GM21529 (cell line): ENCODE data around the gene MYADML2.

Experiments used
- ATAC-seq: cut with Tn5 transposase; IDR thresholded peaks from one replicate; pipeline ENCODE4 v1.9.1; 2021; ENCODE audit not compliant: unreplicated experiment

Gene MYADML2

DNA sequence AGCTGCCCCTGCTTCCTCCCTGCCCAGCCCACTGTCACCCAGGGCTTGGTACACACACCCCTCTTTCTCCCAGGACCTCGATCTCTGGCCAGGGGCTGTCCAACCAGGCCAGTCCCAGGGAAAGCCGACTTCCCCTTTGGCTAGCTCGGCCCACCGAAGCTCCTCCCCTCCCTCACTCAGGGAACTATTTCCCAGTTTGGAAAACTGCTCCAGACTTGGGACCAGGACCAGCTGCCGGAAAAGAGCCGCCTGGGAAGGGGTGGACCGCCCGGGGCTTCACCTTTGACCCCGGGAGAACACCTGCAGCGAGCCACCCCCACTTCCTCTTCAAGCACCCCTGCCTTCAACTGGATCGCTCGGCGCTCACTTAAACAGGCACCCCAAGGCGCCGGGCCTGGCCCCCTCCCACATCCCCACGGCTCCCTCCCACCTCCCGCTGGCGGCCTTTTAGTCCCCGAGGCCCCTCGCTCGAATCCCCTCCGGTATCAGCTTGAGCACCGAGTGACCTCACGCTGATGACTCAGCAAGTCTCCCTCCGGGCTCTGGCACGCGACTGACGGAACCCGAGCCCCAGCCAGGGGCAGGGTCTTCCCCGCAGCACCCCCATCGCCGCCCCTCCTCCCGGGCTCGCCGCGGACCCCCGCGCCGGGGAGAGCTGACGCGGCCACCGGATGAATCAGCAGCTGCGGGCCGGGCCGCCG lies 20.4 kb downstream of the MYADML2 start:
- peak; percentile 20 for ATAC-seq

DNA sequence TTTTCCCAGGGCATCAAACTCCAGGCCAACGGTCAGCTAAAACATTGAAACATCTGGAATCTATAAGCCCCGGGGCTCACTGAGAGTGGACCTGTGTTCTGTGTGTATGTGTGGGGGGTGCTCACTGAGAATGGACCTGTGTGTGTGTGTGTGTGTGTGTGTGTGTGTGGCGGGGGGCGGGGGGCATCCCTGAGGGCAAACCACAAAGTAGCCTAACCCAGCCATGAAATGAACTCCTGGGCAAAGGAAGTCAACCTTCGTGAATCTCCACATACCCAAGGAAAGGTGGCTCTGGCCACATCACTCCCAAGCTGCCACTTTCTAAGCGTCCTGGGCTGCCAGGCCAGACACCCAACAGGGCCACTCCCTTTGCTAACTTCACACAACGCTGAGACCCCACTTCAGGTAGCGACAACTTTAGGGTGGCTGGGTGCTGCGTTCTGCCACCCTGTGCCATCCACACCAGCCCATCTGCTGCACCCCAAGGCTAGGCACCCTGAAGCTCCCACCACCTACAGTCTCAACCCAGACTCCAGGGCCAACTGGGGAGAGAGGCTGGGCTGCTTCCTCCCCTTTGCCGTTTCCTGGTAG lies 21.1 kb downstream of the MYADML2 start:
- no peak for ATAC-seq

DNA sequence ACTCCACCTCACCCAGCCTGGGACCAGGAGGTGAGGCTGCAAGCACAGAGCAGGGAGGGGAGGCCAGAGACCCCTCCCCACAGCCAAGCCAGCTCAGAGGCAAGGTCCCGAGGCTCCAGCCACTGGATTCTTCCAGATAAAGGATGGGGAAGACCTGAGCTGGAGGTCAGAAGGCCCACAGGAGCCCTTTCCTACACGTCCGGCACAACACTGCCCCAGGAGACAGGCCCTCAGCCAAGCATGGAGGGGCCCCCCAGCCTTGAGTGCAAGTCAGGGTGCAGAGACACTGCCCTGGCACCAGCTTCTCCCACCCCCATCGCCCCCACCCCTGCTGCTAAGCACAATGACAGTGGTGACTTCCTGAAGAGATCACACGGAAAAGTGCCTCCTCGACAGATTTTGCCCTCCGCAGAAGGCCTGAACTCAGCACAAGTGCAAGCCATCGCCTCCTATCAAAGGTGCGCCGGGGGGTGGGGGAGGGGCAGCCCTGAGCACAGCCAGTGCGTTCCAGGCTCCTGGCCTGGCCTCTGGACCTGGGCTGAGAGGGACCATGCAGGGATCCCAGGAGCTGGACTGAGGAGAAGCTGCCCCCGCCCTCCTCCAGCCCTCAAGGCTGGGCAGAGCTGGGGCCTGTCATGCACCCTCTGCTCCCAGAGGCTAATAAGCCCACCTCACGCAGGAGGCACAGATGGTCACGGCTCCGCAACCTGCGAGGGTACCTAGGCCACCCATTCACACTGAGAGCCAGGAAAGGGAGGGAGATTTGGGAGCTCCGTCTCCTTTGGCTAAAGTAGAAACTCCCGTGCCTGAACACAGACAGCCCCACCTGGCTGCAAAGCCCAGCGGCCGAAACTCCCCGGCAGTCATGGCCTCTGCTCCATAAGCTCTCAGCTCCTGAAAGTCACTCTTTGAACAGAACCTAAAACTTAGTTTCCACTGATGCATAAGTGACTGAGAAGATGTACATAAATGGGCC lies 22.2 kb downstream of the MYADML2 start:
- no peak for ATAC-seq

DNA sequence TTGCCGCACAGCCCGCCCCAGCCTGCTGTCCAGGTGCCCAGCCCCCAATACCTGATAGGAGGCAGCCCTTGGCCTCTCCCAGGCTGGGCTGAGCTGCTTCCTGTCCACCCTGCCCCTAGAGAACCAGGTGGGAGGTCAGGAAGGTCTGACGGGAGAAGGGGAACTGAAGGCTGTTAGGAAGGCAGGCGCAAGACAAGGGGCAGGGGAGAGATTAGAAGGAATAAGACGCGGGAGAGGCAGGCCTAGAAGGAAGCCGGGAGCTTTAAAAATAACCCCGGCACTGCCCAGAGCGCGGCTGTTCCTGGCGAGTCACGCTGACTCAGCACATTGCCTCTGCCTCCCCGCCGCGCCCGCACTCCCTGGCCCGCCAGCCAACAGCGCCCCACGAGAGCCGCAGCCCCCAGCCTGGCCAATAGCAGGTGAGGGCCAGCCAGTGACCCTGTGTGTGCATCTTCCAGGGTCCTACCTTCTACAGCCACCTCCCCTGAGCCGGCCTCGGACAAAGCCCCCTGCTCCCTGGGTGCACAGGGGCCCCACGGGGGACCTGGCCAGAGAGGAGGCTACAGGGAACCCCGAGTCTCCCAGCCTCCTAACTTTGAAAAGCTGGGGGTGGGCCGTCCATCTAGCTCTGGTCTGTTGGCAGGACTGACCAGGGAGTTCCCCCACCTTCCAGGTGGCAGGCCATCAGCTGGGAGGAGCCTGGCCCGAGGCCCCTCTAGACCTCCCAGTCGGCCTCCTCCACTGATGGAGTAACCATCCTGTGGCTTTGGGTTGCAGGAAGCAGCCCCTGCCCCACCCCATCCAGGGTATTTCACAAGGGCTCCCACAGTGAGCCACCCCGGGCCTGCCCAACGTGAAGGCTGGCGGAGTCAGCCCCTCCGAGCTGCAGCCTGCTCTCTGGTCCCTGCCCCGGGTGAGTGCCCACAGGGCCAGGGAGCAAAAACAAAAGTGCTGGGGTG lies 23.5 kb downstream of the MYADML2 start:
- ATAC-seq = no peak

DNA sequence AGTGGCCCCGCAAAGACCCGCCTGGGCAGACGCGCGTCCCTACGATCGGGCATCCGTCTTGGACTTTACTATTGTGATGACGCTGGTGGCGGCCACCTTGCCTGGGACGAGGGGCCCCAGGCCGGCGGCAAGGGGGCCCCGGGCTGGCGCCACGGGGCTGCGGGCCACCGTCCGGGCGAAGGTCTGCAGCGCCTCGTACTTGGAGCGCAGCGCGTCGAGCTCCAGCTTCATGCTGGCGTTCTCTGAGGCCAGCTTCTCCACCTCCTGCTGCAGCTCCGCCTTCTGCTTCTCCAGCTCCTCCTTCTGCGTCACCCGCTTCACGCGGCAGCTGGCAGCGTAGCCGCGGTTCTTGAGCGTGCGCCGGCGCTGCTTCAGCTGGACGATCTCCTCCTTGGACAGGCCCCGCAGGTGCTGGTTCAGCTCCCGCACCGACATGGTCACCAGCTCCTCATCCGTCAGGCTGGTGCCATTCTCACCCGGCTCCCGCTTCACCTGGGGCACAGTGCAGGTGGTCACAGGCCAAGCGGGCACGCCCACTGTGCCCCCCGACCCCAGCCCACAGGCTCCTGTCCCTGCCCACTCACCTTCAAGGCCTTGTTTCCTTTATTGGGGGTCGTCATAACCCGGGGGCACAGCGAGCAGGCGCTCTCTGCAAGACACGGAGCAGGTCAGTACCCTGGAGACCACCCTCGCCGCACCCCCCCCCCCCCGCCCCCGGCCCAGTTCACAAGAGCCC lies 24.3 kb downstream of the MYADML2 start:
- ATAC-seq = no peak

DNA sequence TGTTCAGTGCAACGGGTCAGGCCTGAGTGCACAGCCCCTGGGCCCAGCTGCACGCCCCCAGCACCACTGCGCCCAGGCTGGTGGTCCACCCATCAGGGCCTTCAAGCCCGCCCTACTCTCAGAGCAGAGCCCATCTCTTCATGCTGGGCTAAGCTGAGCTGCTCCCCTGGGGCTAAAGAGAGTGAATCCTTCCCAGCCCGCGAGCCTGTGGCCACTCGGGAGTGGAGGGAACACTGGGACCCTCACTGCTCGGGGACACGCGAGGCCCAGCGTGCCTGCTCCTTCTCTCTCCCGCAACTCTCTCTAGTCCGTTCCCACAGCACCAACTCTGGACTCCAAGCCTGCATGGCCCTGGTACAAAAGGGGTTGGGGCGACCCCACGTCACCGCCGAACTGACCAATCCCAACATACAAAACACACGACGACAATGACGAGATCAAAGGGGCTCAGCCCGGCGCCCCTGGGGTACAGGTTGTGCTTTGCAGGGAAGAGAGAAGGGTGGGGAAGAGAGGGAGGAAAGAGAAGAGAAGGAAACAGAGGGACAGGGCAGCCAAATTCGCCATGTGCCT lies 25.0 kb downstream of the MYADML2 start:
- no peak for ATAC-seq

DNA sequence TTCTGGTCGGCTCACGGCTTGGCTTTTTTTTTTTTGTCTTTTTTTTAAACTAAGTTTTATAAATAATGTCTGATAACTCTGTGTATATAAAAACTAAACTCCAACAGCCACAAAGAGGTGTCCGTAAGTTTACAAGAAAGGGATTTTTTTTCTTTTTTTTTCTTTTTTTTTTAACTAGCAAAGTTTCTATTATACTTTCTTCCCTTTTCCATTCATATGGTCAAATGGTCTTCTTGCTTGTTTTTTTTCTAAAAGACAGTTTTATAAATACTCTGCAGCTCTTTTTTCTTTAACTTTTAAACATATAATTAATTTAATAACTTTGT lies 25.5 kb downstream of the MYADML2 start:
- no peak for ATAC-seq

DNA sequence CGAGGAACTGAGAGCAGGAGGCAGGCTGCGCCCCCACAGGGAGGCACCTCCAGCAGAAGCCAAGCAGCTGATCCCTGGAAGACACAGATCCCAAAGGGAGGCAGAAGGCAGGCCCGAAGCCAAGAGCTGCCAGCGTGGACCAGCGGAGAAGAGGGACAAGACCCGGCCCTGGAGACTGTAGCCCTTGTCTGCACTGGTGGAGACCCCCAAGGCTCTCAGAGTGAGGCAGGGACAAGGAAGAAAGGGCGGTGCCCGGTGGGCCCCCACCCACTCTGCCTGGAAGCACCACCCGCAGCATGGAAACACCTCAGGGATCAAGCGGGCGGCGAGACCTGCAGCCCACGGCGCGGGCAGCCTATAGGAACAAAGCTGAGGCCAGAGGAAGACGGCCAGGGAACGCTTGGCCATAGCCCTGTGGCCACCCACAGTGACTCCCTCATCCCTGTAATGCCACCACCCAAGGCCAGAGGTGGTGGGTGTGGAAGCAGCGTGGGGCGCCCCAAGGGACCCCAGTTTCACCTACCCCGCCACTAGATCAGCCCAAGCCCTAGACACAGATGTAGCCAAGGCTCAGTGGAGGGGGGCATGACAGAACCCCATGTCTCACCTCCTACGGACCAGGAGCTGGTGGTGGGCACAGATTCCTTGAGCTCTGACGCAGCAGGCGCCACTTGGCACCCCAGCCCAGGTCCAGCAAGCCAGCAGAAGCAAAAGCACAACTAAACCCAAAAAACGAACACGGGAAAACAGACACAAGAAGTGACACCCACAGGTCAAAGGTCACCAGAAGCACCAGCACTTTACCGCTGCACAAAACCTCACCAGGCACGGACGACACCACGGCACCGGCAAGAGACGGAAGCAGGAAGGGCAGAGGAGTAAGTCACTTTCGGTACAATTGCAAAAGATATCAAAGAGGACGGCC lies 26.2 kb downstream of the MYADML2 start:
- no peak for ATAC-seq

DNA sequence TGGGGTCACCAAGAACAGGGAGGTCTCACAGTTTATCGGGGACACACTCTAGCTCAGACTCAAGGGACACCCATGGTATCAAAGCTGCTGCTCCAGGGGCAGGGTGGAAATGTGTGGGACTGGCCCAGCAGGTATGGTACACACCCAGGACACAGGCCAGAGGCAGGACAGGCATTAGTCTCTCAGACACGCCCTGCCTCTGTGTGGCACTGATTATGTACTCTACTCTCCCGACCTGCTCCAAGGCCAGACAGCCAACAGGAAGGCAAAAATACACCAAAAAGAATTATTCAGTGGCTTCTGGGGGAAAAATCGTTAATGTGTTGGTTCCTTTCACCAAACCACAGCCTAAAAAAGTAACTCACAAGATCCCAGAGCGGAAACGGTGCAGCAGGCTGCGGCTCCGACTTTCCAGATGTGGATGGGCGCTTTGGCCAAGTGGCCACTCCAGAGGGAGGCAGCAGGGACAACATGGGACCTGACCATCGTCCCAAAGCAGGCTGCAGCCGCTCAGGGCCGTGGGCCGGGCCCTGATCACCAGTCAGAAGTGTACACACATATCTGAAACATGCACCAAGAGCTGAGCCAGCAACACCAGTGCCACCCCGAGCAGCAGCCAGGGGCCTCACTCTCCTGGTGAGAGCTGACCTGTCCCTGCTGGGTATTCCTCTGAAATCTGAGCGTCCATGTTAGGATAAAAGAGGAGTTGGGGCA lies 28.0 kb downstream of the MYADML2 start:
- ATAC-seq = no peak

DNA sequence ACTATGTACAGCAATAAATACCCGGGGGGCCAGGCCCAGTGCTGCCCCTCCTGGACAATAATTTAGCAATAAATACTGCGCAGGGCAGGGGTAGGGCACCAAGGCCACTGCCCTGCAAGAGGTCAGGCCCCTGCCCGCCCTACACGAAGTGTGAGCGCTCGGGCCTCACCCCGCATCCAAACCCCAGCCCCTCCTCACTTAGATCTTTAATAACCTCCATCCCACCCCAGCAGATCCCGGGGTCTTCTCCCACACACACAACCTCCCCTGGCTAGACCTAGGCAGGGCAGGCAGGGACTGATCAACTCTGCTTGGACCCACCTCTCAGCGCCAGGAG lies 28.7 kb downstream of the MYADML2 start:
- ATAC-seq = peak; percentile 27

DNA sequence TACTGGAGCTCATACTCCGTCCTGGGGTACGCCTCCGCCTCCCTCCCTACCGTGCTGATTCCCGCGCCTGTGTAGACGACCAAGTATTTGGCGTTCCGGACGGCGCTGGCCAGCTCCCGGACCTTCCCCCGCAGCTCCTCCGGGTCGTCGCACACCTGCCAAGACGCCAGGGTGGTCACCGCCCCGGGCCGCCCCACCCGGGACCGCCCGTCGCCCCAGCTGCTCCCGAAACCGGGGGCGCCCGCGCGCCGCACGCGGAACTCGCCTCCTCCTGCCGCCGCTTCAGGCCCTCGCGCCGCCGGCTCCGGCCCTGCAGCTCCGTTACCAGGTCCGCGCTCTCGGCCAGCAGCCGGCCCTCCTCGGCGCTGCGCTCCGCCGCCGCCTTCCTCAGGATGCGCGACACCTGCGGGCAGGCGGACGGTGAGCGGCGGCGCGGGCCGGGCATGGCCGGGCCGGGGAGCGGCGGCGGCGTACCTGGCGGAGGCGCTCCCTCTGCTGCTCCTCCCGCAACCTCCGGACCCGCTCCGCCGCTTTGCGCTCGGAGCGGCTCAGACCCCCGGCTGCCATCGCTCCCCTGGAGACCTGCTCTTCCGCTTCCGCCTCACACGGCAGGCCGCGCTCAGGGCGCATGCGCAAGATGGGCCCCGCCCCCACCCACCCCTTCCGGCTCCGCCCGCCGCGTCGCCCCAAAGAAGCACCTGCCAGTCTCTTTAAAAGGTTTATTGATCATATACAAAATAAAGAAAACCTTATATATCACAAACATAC lies 29.3 kb downstream of the MYADML2 start, which contains the start of gene SIRT7:
Gene SIRT7, minus strand, starts transcription at position 612 of the 768 bp plus-strand sequence. Its CDS starts 45 bp downstream, at position 567.
- ATAC-seq = peak; percentile 69

DNA sequence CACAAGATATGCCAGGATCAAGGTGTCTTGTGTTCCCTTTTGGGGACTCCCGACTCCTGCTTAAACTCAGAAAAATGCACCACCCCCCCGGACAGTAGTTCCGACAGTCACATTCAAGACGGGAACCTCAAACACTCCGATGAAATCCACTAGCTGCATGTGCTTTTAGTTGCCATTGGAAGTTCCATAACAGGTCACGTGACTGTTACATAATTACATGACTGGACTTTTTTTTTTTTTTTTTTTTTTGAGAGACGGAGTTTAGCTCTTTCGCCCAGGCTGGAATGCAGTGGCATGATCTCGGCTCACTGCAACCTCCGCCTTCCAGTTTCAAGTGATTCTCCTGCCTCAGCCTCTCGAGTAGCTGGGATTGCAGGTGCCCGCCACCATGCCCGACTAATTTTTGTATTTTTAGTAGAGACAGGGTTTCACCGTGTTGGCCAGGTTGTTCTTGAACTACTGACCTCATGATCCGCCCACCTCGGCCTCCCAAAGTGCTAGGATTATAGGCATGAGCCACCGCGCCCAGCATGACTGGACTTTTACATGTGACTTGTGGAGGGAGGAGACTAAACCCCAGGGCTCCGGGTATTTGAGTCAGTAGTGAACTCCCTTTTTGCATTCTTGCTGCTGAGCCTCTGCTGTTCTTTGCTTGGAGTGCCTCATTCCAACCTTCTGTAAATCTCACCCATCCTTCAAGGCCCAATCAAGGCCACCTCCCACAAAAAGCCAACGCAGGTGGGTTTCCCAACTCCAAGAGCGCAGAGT lies 30.6 kb downstream of the MYADML2 start:
- no peak for ATAC-seq

DNA sequence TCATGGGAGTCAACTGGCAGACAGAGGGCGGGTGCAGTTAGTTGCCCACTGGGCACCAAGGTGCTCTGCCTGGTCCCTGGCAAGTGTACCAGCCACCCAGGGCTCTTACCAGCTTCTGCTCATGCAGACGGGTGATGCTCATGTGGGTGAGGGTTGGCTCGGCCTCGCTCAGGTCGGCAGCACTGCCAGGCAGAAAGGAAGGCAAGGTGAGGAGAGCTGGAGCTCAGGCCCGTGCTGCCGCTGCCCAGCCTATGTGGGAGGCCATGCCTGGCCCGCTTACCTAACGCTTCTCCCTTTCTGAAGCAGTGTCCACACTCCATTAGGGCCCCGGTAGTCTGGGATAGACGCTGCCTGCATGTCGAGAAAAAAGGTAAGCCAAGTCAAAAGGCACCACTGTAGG lies 31.7 kb downstream of the MYADML2 start:
- no peak for ATAC-seq

DNA sequence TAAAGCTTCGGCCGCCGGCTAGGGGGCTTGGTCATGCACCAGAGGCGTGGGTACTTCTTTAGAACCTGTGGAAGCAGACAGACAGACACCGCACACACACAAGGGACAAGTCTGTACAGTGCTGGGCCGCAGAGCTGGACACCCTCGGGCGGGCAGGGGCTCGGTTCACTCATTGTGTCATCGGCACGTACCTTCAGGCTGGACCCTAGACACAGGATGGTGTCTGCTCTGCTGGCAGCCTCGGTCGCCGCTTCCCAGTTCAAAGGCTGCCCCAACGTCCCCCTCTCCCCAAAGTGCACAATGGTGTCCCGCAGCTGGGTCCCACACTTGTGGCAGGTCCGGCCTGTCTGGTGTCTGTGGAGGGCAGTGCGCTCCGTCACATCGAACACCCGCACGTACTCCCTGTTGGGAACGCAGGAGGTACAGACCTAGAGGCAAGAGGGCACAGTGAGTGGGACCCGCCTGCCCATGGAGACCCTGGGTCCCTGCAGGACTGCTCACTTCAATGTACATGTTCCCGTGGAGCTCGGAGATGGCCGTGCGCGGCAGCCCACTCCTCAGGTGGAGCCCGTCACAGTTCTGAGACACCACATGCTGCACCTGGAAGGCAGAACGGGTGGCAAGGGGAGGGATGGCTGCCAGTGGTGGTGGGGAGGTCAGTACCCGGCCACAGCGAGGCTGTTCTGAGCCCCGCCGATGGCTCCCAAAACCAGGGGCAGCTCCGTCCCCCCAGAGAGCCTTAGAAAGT lies 32.8 kb downstream of the MYADML2 start:
- no peak for ATAC-seq

DNA sequence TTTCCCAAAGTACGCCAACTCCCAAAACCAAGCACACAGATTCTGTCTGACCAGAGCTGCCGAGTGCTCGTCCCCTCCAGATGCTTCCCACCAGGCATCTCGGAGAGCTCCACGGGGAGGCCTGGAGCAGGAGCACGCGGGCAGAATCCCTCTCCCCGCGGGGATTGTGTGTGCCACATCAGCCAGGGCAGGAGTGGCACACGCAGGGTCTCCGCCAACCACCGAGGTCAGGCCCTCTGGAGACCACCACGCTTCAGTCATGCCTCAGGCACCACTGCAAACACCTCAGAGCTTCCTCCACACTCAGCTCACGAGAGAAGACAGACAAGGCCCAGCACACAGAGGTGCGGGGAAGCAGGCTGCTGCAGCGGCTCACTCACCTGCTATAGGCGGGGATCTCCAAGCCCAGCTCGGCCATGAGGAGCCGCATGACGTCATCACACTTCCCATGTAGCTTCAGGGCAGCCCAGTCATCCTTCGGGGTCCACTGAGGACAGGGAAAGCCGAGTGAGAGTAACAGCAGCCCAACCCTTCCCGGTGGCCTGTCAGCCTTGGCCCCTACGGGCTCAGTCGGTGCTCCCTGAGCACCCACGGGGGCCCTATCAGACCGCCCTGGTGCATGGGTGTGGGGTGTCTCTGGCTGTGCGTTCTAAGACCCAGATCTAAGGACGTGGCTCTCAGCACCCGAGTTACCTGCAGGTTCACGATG lies 33.5 kb downstream of the MYADML2 start:
- no peak for ATAC-seq
